ENCODE results near the gene GALT. TPM values are rescaled to one million over a fixed set of nuclear protein-coding genes. Genes with fewer than 3 reads are reported as not detected.

The GALT gene
- total RNA-seq, 2 donors from 2014 or later: 44.3 to 49.3 TPM

GRCh38 chr9:34615132-34615531, 31.3 kb upstream of the GALT start:
- Mint-ChIP-seq H3K27me3 (ENCODE audit: insufficient read depth) (peaks cover 4% of the 10 kb centered on the region), H3K27ac (no peak overlapping the region), H3K9me3 (no peaks in the 10 kb centered on the region), H3K4me3 (no peak overlapping the region), H3K4me1 (peaks cover 21% of the 10 kb centered on the region), H3K36me3 (ENCODE audit: low read depth) (peaks cover 27% of the 10 kb centered on the region)
- Histone ChIP-seq H3K9me3 (ENCODE audit: control insufficient read depth, low read length) (no peaks in the 10 kb centered on the region), H3K27me3 (ENCODE audit: control insufficient read depth, insufficient read depth, low read length, poor library complexity, severe bottlenecking) (no peaks in the 10 kb centered on the region), H3K9ac (ENCODE audit: extremely low read depth, low read length, poor library complexity, severe bottlenecking) (no peak overlapping the region), H3K36me3 (ENCODE audit: control insufficient read depth, insufficient read depth, low read length) (peaks cover 28% of the 10 kb centered on the region), H3K27ac (ENCODE audit: low read depth, low read length) (no peak overlapping the region), H3K4me1 (ENCODE audit: control insufficient read depth, insufficient read depth, low read length) (peaks cover 5% of the 10 kb centered on the region), H3K4me3 (ENCODE audit: low read length) (no peak overlapping the region)
- TF ChIP-seq CTCF (conservative IDR thresholded peaks at IDR 0.05): no peak
- WGBS, 2 experiments (ENCODE audit: insufficient coverage in 1 of 2, insufficient read length in 1 of 2): 76 to 100% methylated on average over 1 to 2 of the region's 2 CpGs
- no peak for DNase-seq

GRCh38 chr9:34620061-34620994, 26.1 kb upstream of the GALT start, which contains the start of gene DCTN3:
DCTN3 (minus strand) TSS chr9:34620495; CDS start chr9:34620464, 31 bp downstream.
- peaks cover 9% of the 10 kb centered on the region for H3K4me1 Mint-ChIP-seq
- H3K36me3 ChIP-seq (ENCODE audit: control insufficient read depth, insufficient read depth, low read length): peaks cover 25% of the 10 kb centered on the region
- peak within 1 kb of the TSS; percentile 84 for H3K27ac Mint-ChIP-seq
- WGBS, 2 experiments (ENCODE audit: insufficient coverage in 1 of 2, insufficient read length in 1 of 2): 3 to 6% methylated on average over 39 to 43 of the region's 43 CpGs
- peaks cover 12% of the 10 kb centered on the region for H3K27me3 ChIP-seq (ENCODE audit: control insufficient read depth, insufficient read depth, low read length, poor library complexity, severe bottlenecking)
- no peaks in the 10 kb centered on the region for H3K9me3 ChIP-seq (ENCODE audit: control insufficient read depth, low read length)
- H3K4me3 ChIP-seq (ENCODE audit: low read length): peak within 1 kb of the TSS; percentile 85
- no peak for TF ChIP-seq CTCF (conservative IDR thresholded peaks at IDR 0.05)
- peak; percentile 97 for DNase-seq
- peaks cover 12% of the 10 kb centered on the region for H3K4me1 ChIP-seq (ENCODE audit: control insufficient read depth, insufficient read depth, low read length)
- peaks cover 16% of the 10 kb centered on the region for H3K36me3 Mint-ChIP-seq (ENCODE audit: low read depth)
- no peaks in the 10 kb centered on the region for H3K9me3 Mint-ChIP-seq
- peaks cover 46% of the 10 kb centered on the region for H3K27me3 Mint-ChIP-seq (ENCODE audit: insufficient read depth)
- H3K9ac ChIP-seq (ENCODE audit: extremely low read depth, low read length, poor library complexity, severe bottlenecking): peak within 1 kb of the TSS; percentile 39
- H3K27ac ChIP-seq (ENCODE audit: low read depth, low read length): no peak within 1 kb of the TSS
- peak within 1 kb of the TSS; percentile 81 for H3K4me3 Mint-ChIP-seq

- Mint-ChIP-seq H3K9me3 (no peaks in the 10 kb centered on the region), H3K36me3 (ENCODE audit: low read depth) (no peaks in the 10 kb centered on the region), H3K27ac (no peak overlapping the region), H3K27me3 (ENCODE audit: insufficient read depth) (peaks cover 78% of the 10 kb centered on the region), H3K4me1 (peaks cover 20% of the 10 kb centered on the region), H3K4me3 (peak overlapping the region; percentile 42)
- H3K4me3 ChIP-seq (ENCODE audit: low read length): no peak overlapping the region
- peaks cover 45% of the 10 kb centered on the region for H3K27me3 ChIP-seq (ENCODE audit: control insufficient read depth, insufficient read depth, low read length, poor library complexity, severe bottlenecking)
- no peak overlapping the region for H3K27ac ChIP-seq (ENCODE audit: low read depth, low read length)
- H3K4me1 ChIP-seq (ENCODE audit: control insufficient read depth, insufficient read depth, low read length): peaks cover 12% of the 10 kb centered on the region
- H3K36me3 ChIP-seq (ENCODE audit: control insufficient read depth, insufficient read depth, low read length): no peaks in the 10 kb centered on the region
- H3K9ac ChIP-seq (ENCODE audit: extremely low read depth, low read length, poor library complexity, severe bottlenecking): no peak overlapping the region
- TF ChIP-seq CTCF (conservative IDR thresholded peaks at IDR 0.05): no peak
- no peaks in the 10 kb centered on the region for H3K9me3 ChIP-seq (ENCODE audit: control insufficient read depth, low read length)
- WGBS, 2 experiments (ENCODE audit: insufficient coverage in 1 of 2, insufficient read length in 1 of 2): 90 to 93% methylated on average over 33 to 63 of the region's 63 CpGs
- DNase-seq: no peak
Observed at GRCh38 chr9:34623374-34624235, 22.9 kb upstream of the GALT start.

Data from endodermal cell (in vitro differentiated cells).